Neutrophil (primary cell): Measurements from ENCODE around the gene GMDS.

Source experiments
- H3K27ac ChIP-seq: fragments of 200-600 bp; sonication (generic); 2 replicates; pipeline ENCODE4 v1.5.1; 2016; ENCODE audit warnings: mild to moderate bottlenecking, moderate library complexity
- H3K27me3 ChIP-seq: fragments of 200-600 bp; sonication (generic); 2 replicates; pipeline ENCODE4 v1.6.0; 2016; ENCODE audit warnings: mild to moderate bottlenecking
- H3K36me3 ChIP-seq: fragments of 200-600 bp; sonication (generic); 2 replicates; pipeline ENCODE4 v1.5.1; 2017
- H3K4me1 ChIP-seq, 2 experiments: fragments of 200-600 bp in 1 of 2; sonication (generic) in 1 of 2; 1 replicate in 1 of 2; 2 replicates in 1 of 2; pipeline versions ENCODE4 v1.5.1 to v1.6.1; 2013 to 2016; ENCODE audit warnings: low read depth in 1 of 2, low read length in 1 of 2, mild to moderate bottlenecking in 1 of 2, moderate library complexity in 1 of 2; ENCODE audit not compliant: control insufficient read depth in 1 of 2, insufficient read depth in 1 of 2
- H3K4me3 ChIP-seq, 2 experiments: fragments of 200-600 bp in 1 of 2; sonication (generic) in 1 of 2; 1 replicate in 1 of 2; 2 replicates in 1 of 2; pipeline ENCODE4 v1.5.1; 2013 to 2016; ENCODE audit warnings: low read depth in 1 of 2, low read length in 1 of 2, mild to moderate bottlenecking in 1 of 2, moderate library complexity in 1 of 2
- H3K9me3 ChIP-seq: fragments of 200-600 bp; sonication (generic); 2 replicates; pipeline ENCODE4 v1.5.1; 2016
- CTCF ChIP-seq: fragments of 200-600 bp; sonication (generic); IDR thresholded peaks from 2 replicates; pipeline ENCODE4 v1.5.1; 2016; ENCODE audit warnings: antibody characterized with exemption

GMDS gene

GRCh38 chr6:1622851-1623768 is 622.3 kb downstream of the GMDS start:
- Histone ChIP-seq H3K4me3 (no peak overlapping the region), H3K27ac (no peak overlapping the region), H3K27me3 (peaks cover 100% of the 10 kb centered on the region), H3K9me3 (no peaks in the 10 kb centered on the region), H3K36me3 (no peaks in the 10 kb centered on the region), H3K4me1 (peaks cover 32 to 38% of the 10 kb centered on the region in 2 experiments)
- TF ChIP-seq CTCF = no peak

GRCh38 chr6:1622220-1622850 is 623.1 kb downstream of the GMDS start:
- TF ChIP-seq CTCF = no peak
- H3K27me3 ChIP-seq = peaks cover 100% of the 10 kb centered on the region
- no peak overlapping the region for H3K4me3 ChIP-seq
- H3K36me3 ChIP-seq = no peaks in the 10 kb centered on the region
- H3K4me1 ChIP-seq = peaks cover 32 to 38% of the 10 kb centered on the region in 2 experiments
- H3K27ac ChIP-seq = no peak overlapping the region
- no peaks in the 10 kb centered on the region for H3K9me3 ChIP-seq

- no peak for TF ChIP-seq CTCF
- Histone ChIP-seq H3K4me3 (no peak overlapping the region), H3K27ac (no peak overlapping the region), H3K4me1 (peaks cover 32 to 38% of the 10 kb centered on the region in 2 experiments), H3K36me3 (no peaks in the 10 kb centered on the region), H3K27me3 (peaks cover 100% of the 10 kb centered on the region), H3K9me3 (no peaks in the 10 kb centered on the region)
Measured at GRCh38 chr6:1621070-1621701, 624.2 kb downstream of the GMDS start.

- Histone ChIP-seq H3K36me3 (no peaks in the 10 kb centered on the region), H3K27ac (no peak overlapping the region), H3K4me1 (peaks cover 29 to 34% of the 10 kb centered on the region in 2 experiments), H3K9me3 (no peaks in the 10 kb centered on the region), H3K27me3 (peaks cover 100% of the 10 kb centered on the region), H3K4me3 (peak overlapping the region in 1 of 2 experiments; percentile 58)
- TF ChIP-seq CTCF = no peak
Measured at GRCh38 chr6:1620504-1621069, 624.8 kb downstream of the GMDS start.

- TF ChIP-seq CTCF = no peak
- peak overlapping the region; percentile 39 to 58 for H3K4me3 ChIP-seq
- H3K36me3 ChIP-seq = no peaks in the 10 kb centered on the region
Measured at GRCh38 chr6:1619673-1620503, 625.5 kb downstream of the GMDS start.

More at GRCh38 chr6:1619673-1620503, 625.5 kb downstream of the GMDS start:
- H3K27ac ChIP-seq = no peak overlapping the region
- H3K4me1 ChIP-seq = peaks cover 25 to 32% of the 10 kb centered on the region in 2 experiments
- H3K9me3 ChIP-seq = no peaks in the 10 kb centered on the region
- peaks cover 100% of the 10 kb centered on the region for H3K27me3 ChIP-seq
